Measurements from ENCODE around the gene MTX2. TPM values are rescaled to one million over a fixed set of nuclear protein-coding genes. Genes with fewer than 3 reads are reported as not detected.
A peak's percentile ranks its signal among the peaks of the same experiment; 100 is the strongest.

The MTX2 gene
- total RNA-seq, 1 donor from 2014 or later: 25.2 TPM

- H3K9me3 ChIP-seq (ENCODE audit: insufficient read depth, low read depth, low read length): no peaks in the 10 kb centered on the region
- Mint-ChIP-seq H3K27me3 (ENCODE audit: low read depth, unreplicated experiment) (peaks cover 2% of the 10 kb centered on the region), H3K36me3 (ENCODE audit: low read depth, unreplicated experiment) (no peaks in the 10 kb centered on the region), H3K4me1 (ENCODE audit: low read depth, unreplicated experiment) (peaks cover 4% of the 10 kb centered on the region), H3K9me3 (ENCODE audit: unreplicated experiment) (no peaks in the 10 kb centered on the region), H3K4me3 (ENCODE audit: unreplicated experiment) (no peak overlapping the region), H3K27ac (ENCODE audit: unreplicated experiment) (no peak overlapping the region)
- no peak overlapping the region for H3K27ac ChIP-seq (ENCODE audit: low read depth, low read length)
- no peaks in the 10 kb centered on the region for H3K36me3 ChIP-seq (ENCODE audit: insufficient read depth, low read length)
- no peak overlapping the region for H3K4me3 ChIP-seq (ENCODE audit: insufficient read depth, low read depth, low read length)
- no peaks in the 10 kb centered on the region for H3K79me2 ChIP-seq (ENCODE audit: insufficient read depth, low read length)
- TF ChIP-seq CTCF (IDR thresholded peaks at IDR 0.05; ENCODE audit: insufficient read depth, low read depth, low read length) (no peak), EZH2 (IDR thresholded peaks at IDR 0.05; ENCODE audit: insufficient read depth, low read length) (no peak)
- FAIRE-seq (no peak), DNase-seq (ENCODE audit: low read depth) (no peak)
- no peaks in the 10 kb centered on the region for H4K20me1 ChIP-seq (ENCODE audit: insufficient read depth, low read length)
- no peak overlapping the region for H2AFZ ChIP-seq (ENCODE audit: low read depth, low read length)
- H3K4me1 ChIP-seq (ENCODE audit: insufficient read depth, low read length): no peaks in the 10 kb centered on the region
- H3K9ac ChIP-seq (ENCODE audit: low read length): no peak overlapping the region
- H3K27me3 ChIP-seq (ENCODE audit: insufficient read depth, low read length): no peaks in the 10 kb centered on the region
- no peak overlapping the region for H3K4me2 ChIP-seq (ENCODE audit: low read length)
These were observed 30.2 kb upstream of the MTX2 start for GRCh38 chr2:176239031-176239430.

- Mint-ChIP-seq H3K9me3 (ENCODE audit: unreplicated experiment) (no peaks in the 10 kb centered on the region), H3K4me3 (ENCODE audit: unreplicated experiment) (no peak overlapping the region), H3K4me1 (ENCODE audit: low read depth, unreplicated experiment) (no peaks in the 10 kb centered on the region), H3K36me3 (ENCODE audit: low read depth, unreplicated experiment) (no peaks in the 10 kb centered on the region), H3K27me3 (ENCODE audit: low read depth, unreplicated experiment) (peaks cover 2% of the 10 kb centered on the region), H3K27ac (ENCODE audit: unreplicated experiment) (no peak overlapping the region)
- Histone ChIP-seq H4K20me1 (ENCODE audit: insufficient read depth, low read length) (no peaks in the 10 kb centered on the region), H3K36me3 (ENCODE audit: insufficient read depth, low read length) (no peaks in the 10 kb centered on the region), H3K4me2 (ENCODE audit: low read length) (no peak overlapping the region), H3K9me3 (ENCODE audit: insufficient read depth, low read depth, low read length) (no peaks in the 10 kb centered on the region), H3K9ac (ENCODE audit: low read length) (no peak overlapping the region), H3K27me3 (ENCODE audit: insufficient read depth, low read length) (no peaks in the 10 kb centered on the region), H3K4me1 (ENCODE audit: insufficient read depth, low read length) (no peaks in the 10 kb centered on the region), H3K4me3 (ENCODE audit: insufficient read depth, low read depth, low read length) (no peak overlapping the region), H3K27ac (ENCODE audit: low read depth, low read length) (no peak overlapping the region), H2AFZ (ENCODE audit: low read depth, low read length) (no peak overlapping the region), H3K79me2 (ENCODE audit: insufficient read depth, low read length) (no peaks in the 10 kb centered on the region)
- TF ChIP-seq EZH2 (IDR thresholded peaks at IDR 0.05; ENCODE audit: insufficient read depth, low read length) (no peak), CTCF (IDR thresholded peaks at IDR 0.05; ENCODE audit: insufficient read depth, low read depth, low read length) (no peak)
- DNase-seq (ENCODE audit: low read depth) (peak; percentile 45), FAIRE-seq (no peak)
These were observed 28.9 kb upstream of the MTX2 start for GRCh38 chr2:176240301-176240700.

GRCh38 chr2:176242276-176242675 is 27.0 kb upstream of the MTX2 start:
- H3K9ac ChIP-seq (ENCODE audit: low read length): no peak overlapping the region
- H3K4me3 ChIP-seq (ENCODE audit: insufficient read depth, low read depth, low read length): no peak overlapping the region
- Mint-ChIP-seq H3K36me3 (ENCODE audit: low read depth, unreplicated experiment) (no peaks in the 10 kb centered on the region), H3K27me3 (ENCODE audit: low read depth, unreplicated experiment) (peaks cover 2% of the 10 kb centered on the region), H3K4me3 (ENCODE audit: unreplicated experiment) (no peak overlapping the region), H3K4me1 (ENCODE audit: low read depth, unreplicated experiment) (no peaks in the 10 kb centered on the region), H3K27ac (ENCODE audit: unreplicated experiment) (no peak overlapping the region), H3K9me3 (ENCODE audit: unreplicated experiment) (no peaks in the 10 kb centered on the region)
- peak; percentile 5 for DNase-seq (ENCODE audit: low read depth)
- FAIRE-seq: no peak
- no peak overlapping the region for H3K27ac ChIP-seq (ENCODE audit: low read depth, low read length)
- H3K9me3 ChIP-seq (ENCODE audit: insufficient read depth, low read depth, low read length): no peaks in the 10 kb centered on the region
- H4K20me1 ChIP-seq (ENCODE audit: insufficient read depth, low read length): no peaks in the 10 kb centered on the region
- H3K27me3 ChIP-seq (ENCODE audit: insufficient read depth, low read length): peaks cover 3% of the 10 kb centered on the region
- no peaks in the 10 kb centered on the region for H3K4me1 ChIP-seq (ENCODE audit: insufficient read depth, low read length)
- H3K4me2 ChIP-seq (ENCODE audit: low read length): no peak overlapping the region
- H3K36me3 ChIP-seq (ENCODE audit: insufficient read depth, low read length): no peaks in the 10 kb centered on the region
- H2AFZ ChIP-seq (ENCODE audit: low read depth, low read length): no peak overlapping the region
- TF ChIP-seq CTCF (IDR thresholded peaks at IDR 0.05; ENCODE audit: insufficient read depth, low read depth, low read length): no peak
- no peak for TF ChIP-seq EZH2 (IDR thresholded peaks at IDR 0.05; ENCODE audit: insufficient read depth, low read length)
- no peaks in the 10 kb centered on the region for H3K79me2 ChIP-seq (ENCODE audit: insufficient read depth, low read length)
